GM23338 (cell line): Measurements from ENCODE around the gene KIAA1217. TPM values are rescaled to one million over a fixed set of nuclear protein-coding genes. Genes with fewer than 3 reads are reported as not detected.

ENCODE experiments used
- ATAC-seq: fragments of 200-7000 bp; cut with Tn5 transposase; 3 replicates; pipeline ENCODE4 v1.9.1; 2020
- DNase-seq: peaks from one replicate; pipeline ENCODE4 v3.0.0-alpha.2; 2015; ENCODE audit warnings: low spot score
- H2AFZ ChIP-seq: fragments of 200-600 bp; sonication (generic); 2 replicates; pipeline ENCODE4 v1.8.0; 2016; ENCODE audit warnings: antibody characterized with exemption, mild to moderate bottlenecking, moderate library complexity
- H3F3A ChIP-seq: fragments of 200-600 bp; sonication (generic); replicated peaks from 2 replicates; pipeline ENCODE4 v1.8.0; 2017; ENCODE audit warnings: antibody characterized with exemption, mixed run types, low read depth
- H3K27ac ChIP-seq: fragments of 200-600 bp; sonication (generic); 2 replicates; pipeline ENCODE4 v1.6.1; 2016; ENCODE audit warnings: low read depth
- H3K27me3 ChIP-seq: fragments of 200-600 bp; sonication (generic); 2 replicates; pipeline ENCODE4 v1.8.0; 2016; ENCODE audit warnings: mild to moderate bottlenecking, mixed run types, moderate library complexity; ENCODE audit not compliant: insufficient read depth
- H3K36me3 ChIP-seq: fragments of 200-600 bp; sonication (generic); 2 replicates; pipeline ENCODE4 v1.8.0; 2016; ENCODE audit warnings: mild to moderate bottlenecking; ENCODE audit not compliant: insufficient read depth
- H3K4me1 ChIP-seq: fragments of 200-600 bp; sonication (generic); 2 replicates; pipeline ENCODE4 v1.8.0; 2016; ENCODE audit warnings: mild to moderate bottlenecking, moderate library complexity; ENCODE audit not compliant: insufficient read depth
- H3K4me2 ChIP-seq: fragments of 200-600 bp; sonication (generic); 2 replicates; pipeline ENCODE4 v1.7.1; 2017; ENCODE audit warnings: mixed run types
- H3K4me3 ChIP-seq: fragments of 200-600 bp; sonication (generic); 2 replicates; pipeline ENCODE4 v1.6.1; 2016; ENCODE audit warnings: mixed run types
- H3K79me2 ChIP-seq: fragments of 200-600 bp; sonication (generic); replicated peaks from 2 replicates; pipeline ENCODE4 v1.8.0; 2017; ENCODE audit warnings: mild to moderate bottlenecking; ENCODE audit not compliant: insufficient read depth
- H3K9me2 ChIP-seq: fragments of 200-600 bp; sonication (generic); 2 replicates; pipeline ENCODE4 v1.8.0; 2017; ENCODE audit not compliant: insufficient read depth
- H4K20me1 ChIP-seq: fragments of 200-600 bp; sonication (generic); replicated peaks from 2 replicates; pipeline ENCODE4 v1.8.0; 2017; ENCODE audit warnings: mild to moderate bottlenecking; ENCODE audit not compliant: insufficient read depth
- H3K27ac Mint-ChIP-seq: 2 replicates; pipeline ENCODE4 v1.8.0; 2020; ENCODE audit warnings: inconsistent platforms, mild to moderate bottlenecking, moderate library complexity, mixed read lengths
- H3K27me3 Mint-ChIP-seq: 3 replicates; pipeline ENCODE4 v1.8.0; 2022; ENCODE audit warnings: low read depth, mild to moderate bottlenecking, moderate library complexity, mixed read lengths, inconsistent platforms; ENCODE audit not compliant: insufficient read depth, poor library complexity
- H3K36me3 Mint-ChIP-seq: 3 replicates; pipeline ENCODE4 v1.8.0; 2021; ENCODE audit warnings: low read depth, mild to moderate bottlenecking, inconsistent platforms, moderate library complexity, mixed read lengths
- H3K4me1 Mint-ChIP-seq: 3 replicates; pipeline ENCODE4 v1.8.0; 2020; ENCODE audit warnings: mild to moderate bottlenecking, inconsistent platforms, mixed read lengths
- H3K4me3 Mint-ChIP-seq: 3 replicates; pipeline ENCODE4 v1.8.0; 2021; ENCODE audit warnings: moderate library complexity, mild to moderate bottlenecking, inconsistent platforms, mixed read lengths
- H3K9me3 Mint-ChIP-seq: 3 replicates; pipeline ENCODE4 v1.8.0; 2020; ENCODE audit warnings: moderate library complexity, mild to moderate bottlenecking, inconsistent platforms, mixed read lengths
- CREB1 ChIP-seq: fragments of 250-450 bp; sonication (Bioruptor Pico); IDR thresholded peaks from 2 replicates; pipeline ENCODE4 v1.5.0; 2020; ENCODE audit warnings: low read depth, mild to moderate bottlenecking, moderate library complexity
- CTCF ChIP-seq, 2 experiments: fragments of 200-600 bp in 1 of 2; sonication (generic) in 1 of 2; conservative IDR thresholded peaks; 2 replicates each; pipeline versions ENCODE4 v1.5.1 to v1.6.1; 2016 to 2017; ENCODE audit warnings: antibody characterized with exemption in 2 of 2, low read depth in 2 of 2, mild to moderate bottlenecking in 2 of 2, moderate library complexity in 1 of 2
- EZH2 ChIP-seq: fragments of 200-600 bp; sonication (generic); IDR thresholded peaks from one replicate; pipeline ENCODE4 v1.8.0; 2017; ENCODE audit warnings: antibody characterized with exemption, mild to moderate bottlenecking, low read depth; ENCODE audit not compliant: unreplicated experiment
- EZH2phosphoT487 ChIP-seq: fragments of 200-600 bp; sonication (generic); IDR thresholded peaks from one replicate; pipeline ENCODE4 v1.8.1; 2018; ENCODE audit warnings: antibody characterized with exemption; ENCODE audit not compliant: unreplicated experiment
- JUNB ChIP-seq: IDR thresholded peaks from one replicate; pipeline ENCODE4 v1.6.1; 2016; ENCODE audit warnings: antibody characterized with exemption; ENCODE audit not compliant: unreplicated experiment
- NANOG ChIP-seq: IDR thresholded peaks from 2 replicates; pipeline ENCODE4 v1.6.1; 2016; ENCODE audit warnings: antibody characterized with exemption, borderline replicate concordance
- POLR2AphosphoS5 ChIP-seq: IDR thresholded peaks from 2 replicates; pipeline ENCODE4 v1.6.1; 2016; ENCODE audit warnings: antibody characterized with exemption, low read depth
- STAT1 ChIP-seq: IDR thresholded peaks from one replicate; pipeline ENCODE4 v1.6.1; 2016; ENCODE audit warnings: antibody characterized with exemption; ENCODE audit not compliant: unreplicated experiment
- ZNF114 ChIP-seq: fragments of 250-450 bp; sonication (Bioruptor Pico); IDR thresholded peaks from 2 replicates; pipeline ENCODE4 v1.5.0; 2020; ENCODE audit warnings: mild to moderate bottlenecking, moderate library complexity
- ZNF331 ChIP-seq: fragments of 250-450 bp; sonication (Bioruptor Pico); IDR thresholded peaks from 2 replicates; pipeline ENCODE4 v1.5.0; 2020; ENCODE audit warnings: low read depth, mild to moderate bottlenecking, moderate library complexity
- polyA plus RNA-seq: library from polyadenylated mRNA; unstranded; fragments of >200 nt; fragmentation: Nextera tagmentation; extraction: Ambion mirVana; gene quantifications from 2 replicates; pipeline ENCODE4 v1.2.1, GENCODE V29; 2016
- total RNA-seq: library from RNA; depleted of rRNA; stranded (reverse); fragments of >200 nt; shearing (Covaris generic); gene quantifications from 2 replicates; pipeline ENCODE4 v1.2.3, GENCODE V29; 2014
- TF ChIP-seq, protein P1 (sequence below): IDR thresholded peaks from 2 replicates; pipeline ENCODE4 v1.6.1; 2016; ENCODE audit warnings: antibody characterized with exemption
- TF ChIP-seq, protein P2 (sequence below): fragments of 250-450 bp; sonication (Bioruptor Pico); IDR thresholded peaks from 2 replicates; pipeline ENCODE4 v1.5.0; 2020; ENCODE audit warnings: mild to moderate bottlenecking, moderate library complexity
- TF ChIP-seq, protein P3 (sequence below): IDR thresholded peaks from one replicate; pipeline ENCODE4 v1.6.1; 2018; ENCODE audit warnings: antibody characterized with exemption; ENCODE audit not compliant: unreplicated experiment

The KIAA1217 gene
- total and polyA plus RNA-seq, 2 experiments from 2014 or later: 6.4 to 9.1 TPM

- H4K20me1 ChIP-seq: no peaks in the 10 kb centered on the region
- no peak overlapping the region for H3K4me2 ChIP-seq
- Mint-ChIP-seq H3K9me3 (no peaks in the 10 kb centered on the region), H3K4me3 (no peak overlapping the region), H3K27me3 (peaks cover 1% of the 10 kb centered on the region), H3K4me1 (peaks cover 21% of the 10 kb centered on the region), H3K27ac (0 out of 2 replicates have a peak overlapping the region, but pooled peaks have one; percentile 7), H3K36me3 (no peaks in the 10 kb centered on the region; the same call in 2 of the 3 replicates)
- no peak overlapping the region for H2AFZ ChIP-seq
- H3K36me3 ChIP-seq: no peaks in the 10 kb centered on the region; the same call in 1 of the 2 replicates
- no peak for TF ChIP-seq ZNF331 (CRISPR knock-in tag)
- no peak for TF ChIP-seq ZNF114 (CRISPR knock-in tag)
- TF ChIP-seq POLR2AphosphoS5: no peak
- TF ChIP-seq STAT1: no peak
- TF ChIP-seq, protein P1, sequence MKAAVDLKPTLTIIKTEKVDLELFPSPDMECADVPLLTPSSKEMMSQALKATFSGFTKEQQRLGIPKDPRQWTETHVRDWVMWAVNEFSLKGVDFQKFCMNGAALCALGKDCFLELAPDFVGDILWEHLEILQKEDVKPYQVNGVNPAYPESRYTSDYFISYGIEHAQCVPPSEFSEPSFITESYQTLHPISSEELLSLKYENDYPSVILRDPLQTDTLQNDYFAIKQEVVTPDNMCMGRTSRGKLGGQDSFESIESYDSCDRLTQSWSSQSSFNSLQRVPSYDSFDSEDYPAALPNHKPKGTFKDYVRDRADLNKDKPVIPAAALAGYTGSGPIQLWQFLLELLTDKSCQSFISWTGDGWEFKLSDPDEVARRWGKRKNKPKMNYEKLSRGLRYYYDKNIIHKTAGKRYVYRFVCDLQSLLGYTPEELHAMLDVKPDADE: no peak
- no peak for TF ChIP-seq EZH2phosphoT487
- TF ChIP-seq NANOG: no peak
- no peak for TF ChIP-seq CREB1 (CRISPR knock-in tag)
- no peak for TF ChIP-seq EZH2
- no peak for TF ChIP-seq JUNB
- TF ChIP-seq, protein P2, sequence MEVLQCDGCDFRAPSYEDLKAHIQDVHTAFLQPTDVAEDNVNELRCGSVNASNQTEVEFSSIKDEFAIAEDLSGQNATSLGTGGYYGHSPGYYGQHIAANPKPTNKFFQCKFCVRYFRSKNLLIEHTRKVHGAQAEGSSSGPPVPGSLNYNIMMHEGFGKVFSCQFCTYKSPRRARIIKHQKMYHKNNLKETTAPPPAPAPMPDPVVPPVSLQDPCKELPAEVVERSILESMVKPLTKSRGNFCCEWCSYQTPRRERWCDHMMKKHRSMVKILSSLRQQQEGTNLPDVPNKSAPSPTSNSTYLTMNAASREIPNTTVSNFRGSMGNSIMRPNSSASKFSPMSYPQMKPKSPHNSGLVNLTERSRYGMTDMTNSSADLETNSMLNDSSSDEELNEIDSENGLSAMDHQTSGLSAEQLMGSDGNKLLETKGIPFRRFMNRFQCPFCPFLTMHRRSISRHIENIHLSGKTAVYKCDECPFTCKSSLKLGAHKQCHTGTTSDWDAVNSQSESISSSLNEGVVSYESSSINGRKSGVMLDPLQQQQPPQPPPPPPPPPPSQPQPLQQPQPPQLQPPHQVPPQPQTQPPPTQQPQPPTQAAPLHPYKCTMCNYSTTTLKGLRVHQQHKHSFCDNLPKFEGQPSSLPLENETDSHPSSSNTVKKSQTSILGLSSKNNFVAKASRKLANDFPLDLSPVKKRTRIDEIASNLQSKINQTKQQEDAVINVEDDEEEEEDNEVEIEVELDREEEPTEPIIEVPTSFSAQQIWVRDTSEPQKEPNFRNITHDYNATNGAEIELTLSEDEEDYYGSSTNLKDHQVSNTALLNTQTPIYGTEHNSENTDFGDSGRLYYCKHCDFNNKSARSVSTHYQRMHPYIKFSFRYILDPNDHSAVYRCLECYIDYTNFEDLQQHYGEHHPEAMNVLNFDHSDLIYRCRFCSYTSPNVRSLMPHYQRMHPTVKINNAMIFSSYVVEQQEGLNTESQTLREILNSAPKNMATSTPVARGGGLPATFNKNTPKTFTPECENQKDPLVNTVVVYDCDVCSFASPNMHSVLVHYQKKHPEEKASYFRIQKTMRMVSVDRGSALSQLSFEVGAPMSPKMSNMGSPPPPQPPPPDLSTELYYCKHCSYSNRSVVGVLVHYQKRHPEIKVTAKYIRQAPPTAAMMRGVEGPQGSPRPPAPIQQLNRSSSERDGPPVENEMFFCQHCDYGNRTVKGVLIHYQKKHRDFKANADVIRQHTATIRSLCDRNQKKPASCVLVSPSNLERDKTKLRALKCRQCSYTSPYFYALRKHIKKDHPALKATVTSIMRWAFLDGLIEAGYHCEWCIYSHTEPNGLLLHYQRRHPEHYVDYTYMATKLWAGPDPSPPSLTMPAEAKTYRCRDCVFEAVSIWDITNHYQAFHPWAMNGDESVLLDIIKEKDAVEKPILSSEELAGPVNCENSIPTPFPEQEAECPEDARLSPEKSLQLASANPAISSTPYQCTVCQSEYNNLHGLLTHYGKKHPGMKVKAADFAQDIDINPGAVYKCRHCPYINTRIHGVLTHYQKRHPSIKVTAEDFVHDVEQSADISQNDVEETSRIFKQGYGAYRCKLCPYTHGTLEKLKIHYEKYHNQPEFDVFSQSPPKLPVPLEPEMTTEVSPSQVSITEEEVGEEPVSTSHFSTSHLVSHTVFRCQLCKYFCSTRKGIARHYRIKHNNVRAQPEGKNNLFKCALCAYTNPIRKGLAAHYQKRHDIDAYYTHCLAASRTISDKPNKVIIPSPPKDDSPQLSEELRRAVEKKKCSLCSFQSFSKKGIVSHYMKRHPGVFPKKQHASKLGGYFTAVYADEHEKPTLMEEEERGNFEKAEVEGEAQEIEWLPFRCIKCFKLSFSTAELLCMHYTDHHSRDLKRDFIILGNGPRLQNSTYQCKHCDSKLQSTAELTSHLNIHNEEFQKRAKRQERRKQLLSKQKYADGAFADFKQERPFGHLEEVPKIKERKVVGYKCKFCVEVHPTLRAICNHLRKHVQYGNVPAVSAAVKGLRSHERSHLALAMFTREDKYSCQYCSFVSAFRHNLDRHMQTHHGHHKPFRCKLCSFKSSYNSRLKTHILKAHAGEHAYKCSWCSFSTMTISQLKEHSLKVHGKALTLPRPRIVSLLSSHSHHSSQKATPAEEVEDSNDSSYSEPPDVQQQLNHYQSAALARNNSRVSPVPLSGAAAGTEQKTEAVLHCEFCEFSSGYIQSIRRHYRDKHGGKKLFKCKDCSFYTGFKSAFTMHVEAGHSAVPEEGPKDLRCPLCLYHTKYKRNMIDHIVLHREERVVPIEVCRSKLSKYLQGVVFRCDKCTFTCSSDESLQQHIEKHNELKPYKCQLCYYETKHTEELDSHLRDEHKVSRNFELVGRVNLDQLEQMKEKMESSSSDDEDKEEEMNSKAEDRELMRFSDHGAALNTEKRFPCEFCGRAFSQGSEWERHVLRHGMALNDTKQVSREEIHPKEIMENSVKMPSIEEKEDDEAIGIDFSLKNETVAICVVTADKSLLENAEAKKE (CRISPR knock-in tag): no peak
- TF ChIP-seq, protein P3, sequence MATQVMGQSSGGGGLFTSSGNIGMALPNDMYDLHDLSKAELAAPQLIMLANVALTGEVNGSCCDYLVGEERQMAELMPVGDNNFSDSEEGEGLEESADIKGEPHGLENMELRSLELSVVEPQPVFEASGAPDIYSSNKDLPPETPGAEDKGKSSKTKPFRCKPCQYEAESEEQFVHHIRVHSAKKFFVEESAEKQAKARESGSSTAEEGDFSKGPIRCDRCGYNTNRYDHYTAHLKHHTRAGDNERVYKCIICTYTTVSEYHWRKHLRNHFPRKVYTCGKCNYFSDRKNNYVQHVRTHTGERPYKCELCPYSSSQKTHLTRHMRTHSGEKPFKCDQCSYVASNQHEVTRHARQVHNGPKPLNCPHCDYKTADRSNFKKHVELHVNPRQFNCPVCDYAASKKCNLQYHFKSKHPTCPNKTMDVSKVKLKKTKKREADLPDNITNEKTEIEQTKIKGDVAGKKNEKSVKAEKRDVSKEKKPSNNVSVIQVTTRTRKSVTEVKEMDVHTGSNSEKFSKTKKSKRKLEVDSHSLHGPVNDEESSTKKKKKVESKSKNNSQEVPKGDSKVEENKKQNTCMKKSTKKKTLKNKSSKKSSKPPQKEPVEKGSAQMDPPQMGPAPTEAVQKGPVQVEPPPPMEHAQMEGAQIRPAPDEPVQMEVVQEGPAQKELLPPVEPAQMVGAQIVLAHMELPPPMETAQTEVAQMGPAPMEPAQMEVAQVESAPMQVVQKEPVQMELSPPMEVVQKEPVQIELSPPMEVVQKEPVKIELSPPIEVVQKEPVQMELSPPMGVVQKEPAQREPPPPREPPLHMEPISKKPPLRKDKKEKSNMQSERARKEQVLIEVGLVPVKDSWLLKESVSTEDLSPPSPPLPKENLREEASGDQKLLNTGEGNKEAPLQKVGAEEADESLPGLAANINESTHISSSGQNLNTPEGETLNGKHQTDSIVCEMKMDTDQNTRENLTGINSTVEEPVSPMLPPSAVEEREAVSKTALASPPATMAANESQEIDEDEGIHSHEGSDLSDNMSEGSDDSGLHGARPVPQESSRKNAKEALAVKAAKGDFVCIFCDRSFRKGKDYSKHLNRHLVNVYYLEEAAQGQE: no peak
- TF ChIP-seq CTCF (conservative IDR thresholded peaks at IDR 0.05; ENCODE audit: low read depth in 2 of 2): no peak
- H3K4me1 ChIP-seq: peaks cover 20% of the 10 kb centered on the region
- no peaks in the 10 kb centered on the region for H3K79me2 ChIP-seq
- DNase-seq (no peak), ATAC-seq (no peak)
- no peaks in the 10 kb centered on the region for H3K9me2 ChIP-seq
- no peaks in the 10 kb centered on the region for H3K27me3 ChIP-seq
- H3F3A ChIP-seq: no peaks in the 10 kb centered on the region
- H3K27ac ChIP-seq: no peak overlapping the region
- H3K4me3 ChIP-seq: no peak overlapping the region
Observed at GRCh38 chr10:24442234-24442633, 233.3 kb downstream of the KIAA1217 start.
